Uterus (tissue), 2 donors: ENCODE measurements around the gene AEBP1.

ENCODE experiments used
- CTCF ChIP-seq, 4 experiments: fragments of 200-600 bp in 2 of 4; fragments of 450-650 bp in 2 of 4; sonication (generic) in 2 of 4; IDR thresholded peaks; one replicate each; pipeline ENCODE4 v1.5.1; 2016 to 2019; ENCODE audit warnings: antibody characterized with exemption in 4 of 4, mild to moderate bottlenecking in 2 of 4, moderate library complexity in 1 of 4
- POLR2A ChIP-seq, 2 donors: fragments of 450-650 bp; IDR thresholded peaks; one replicate each; pipeline ENCODE4 v1.6.1; 2016; ENCODE audit warnings: antibody characterized with exemption in 2 of 2, mild to moderate bottlenecking in 1 of 2, moderate library complexity in 1 of 2

GRCh38 chr7:44141221-44141850, 37.2 kb downstream of the AEBP1 start, which contains the start of gene MYL7:
- TF ChIP-seq CTCF (IDR thresholded peaks at IDR 0.05) (no peak), POLR2A (IDR thresholded peaks at IDR 0.05) (no peak)
